Choroid plexus epithelial cell (primary cell): ENCODE measurements around the gene SNAP25.

Source experiments
- DNase-seq: peaks from one replicate; pipeline ENCODE4 v3.0.0-alpha.2; 2010; ENCODE audit warnings: low read depth
- H3K4me3 ChIP-seq: 2 replicates; pipeline ENCODE4 v1.5.1; 2011; ENCODE audit warnings: low read depth, mild to moderate bottlenecking, control low read depth, low read length, moderate library complexity
- TF ChIP-seq, protein P1 (sequence below): conservative IDR thresholded peaks from 2 replicates; pipeline ENCODE4 v1.5.1; 2011; ENCODE audit warnings: low read depth, mild to moderate bottlenecking, control low read depth, inconsistent platforms, low read length, moderate library complexity

SNAP25 gene

DNA sequence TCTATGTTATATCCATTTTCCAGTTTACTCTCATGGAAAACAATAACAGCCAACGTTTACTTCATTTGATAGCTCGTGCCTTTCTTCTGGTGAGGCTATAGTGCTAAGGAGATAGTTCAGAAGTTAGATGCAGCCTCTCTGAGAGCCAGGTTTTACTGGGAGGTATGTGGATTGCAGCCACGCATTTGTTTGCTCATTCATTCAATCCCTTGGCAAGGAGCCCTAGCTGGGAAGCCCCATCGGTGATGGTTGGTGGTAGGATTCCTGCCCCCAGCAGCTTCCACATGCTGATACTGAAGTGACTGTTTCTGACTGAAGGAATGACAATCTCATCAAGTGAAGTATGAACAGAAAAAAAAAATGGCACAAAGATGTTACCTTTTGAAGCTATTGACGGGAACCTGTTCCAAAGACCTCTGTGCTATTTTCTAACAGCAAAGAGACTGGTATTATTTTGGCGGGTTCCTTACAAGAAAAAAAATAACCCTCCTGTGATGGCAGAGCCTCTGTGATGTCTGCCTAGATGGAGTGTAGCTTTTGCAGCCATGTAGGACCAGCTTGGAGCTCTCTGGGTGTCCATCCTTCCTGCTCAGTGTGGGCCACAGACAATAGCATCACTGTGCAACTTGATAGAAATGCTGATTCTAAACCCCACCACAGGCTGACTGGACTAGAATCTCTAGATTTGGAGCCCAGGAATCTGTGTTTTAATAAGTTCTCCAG, 30.6 kb downstream of the SNAP25 start:
- no peak overlapping the region for H3K4me3 ChIP-seq
- peak; percentile 43 for DNase-seq
- TF ChIP-seq, protein P1, sequence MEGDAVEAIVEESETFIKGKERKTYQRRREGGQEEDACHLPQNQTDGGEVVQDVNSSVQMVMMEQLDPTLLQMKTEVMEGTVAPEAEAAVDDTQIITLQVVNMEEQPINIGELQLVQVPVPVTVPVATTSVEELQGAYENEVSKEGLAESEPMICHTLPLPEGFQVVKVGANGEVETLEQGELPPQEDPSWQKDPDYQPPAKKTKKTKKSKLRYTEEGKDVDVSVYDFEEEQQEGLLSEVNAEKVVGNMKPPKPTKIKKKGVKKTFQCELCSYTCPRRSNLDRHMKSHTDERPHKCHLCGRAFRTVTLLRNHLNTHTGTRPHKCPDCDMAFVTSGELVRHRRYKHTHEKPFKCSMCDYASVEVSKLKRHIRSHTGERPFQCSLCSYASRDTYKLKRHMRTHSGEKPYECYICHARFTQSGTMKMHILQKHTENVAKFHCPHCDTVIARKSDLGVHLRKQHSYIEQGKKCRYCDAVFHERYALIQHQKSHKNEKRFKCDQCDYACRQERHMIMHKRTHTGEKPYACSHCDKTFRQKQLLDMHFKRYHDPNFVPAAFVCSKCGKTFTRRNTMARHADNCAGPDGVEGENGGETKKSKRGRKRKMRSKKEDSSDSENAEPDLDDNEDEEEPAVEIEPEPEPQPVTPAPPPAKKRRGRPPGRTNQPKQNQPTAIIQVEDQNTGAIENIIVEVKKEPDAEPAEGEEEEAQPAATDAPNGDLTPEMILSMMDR, result no peak

DNA sequence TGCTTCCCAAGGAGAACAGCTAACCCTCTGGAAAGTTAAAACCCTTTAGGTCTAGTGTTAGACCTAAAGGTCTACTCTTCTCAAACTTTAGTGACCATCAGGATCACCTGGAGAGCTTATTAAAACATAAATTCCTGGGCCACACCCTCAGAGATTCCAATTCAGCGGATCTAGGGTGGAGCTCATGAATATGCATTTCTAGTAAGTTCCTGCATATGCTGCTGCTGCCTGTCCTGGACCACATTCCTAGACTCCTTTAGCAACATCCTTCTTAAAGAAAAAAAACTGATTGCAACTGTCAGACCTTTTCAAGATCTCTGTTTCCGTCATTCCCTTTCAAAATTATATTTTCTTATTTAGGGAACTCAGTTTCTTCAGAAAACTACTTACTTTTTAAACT, 31.2 kb downstream of the SNAP25 start:
- H3K4me3 ChIP-seq, result no peak overlapping the region
- DNase-seq, result no peak
- TF ChIP-seq, protein P1, result no peak

DNA sequence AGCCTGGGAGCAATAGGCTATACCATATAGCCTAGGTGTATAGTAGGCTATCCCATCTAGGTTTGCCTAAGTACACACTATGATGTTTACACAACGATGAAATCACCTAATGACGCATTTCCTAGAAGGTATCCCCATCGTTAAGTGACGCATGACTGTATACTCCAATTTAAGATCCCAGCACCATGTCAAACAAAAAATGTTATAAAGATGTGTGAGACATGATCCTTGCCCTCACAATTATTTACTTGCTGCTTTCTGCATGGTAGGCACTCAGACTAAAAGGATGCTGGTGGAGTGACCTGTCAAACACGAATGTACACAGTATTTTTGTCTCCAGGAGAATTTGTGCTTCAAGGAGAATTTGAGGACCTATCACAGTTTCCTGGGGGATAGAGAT, 32.3 kb downstream of the SNAP25 start:
- DNase-seq, result no peak
- TF ChIP-seq, protein P1, result no peak
- H3K4me3 ChIP-seq, result no peak overlapping the region

DNA sequence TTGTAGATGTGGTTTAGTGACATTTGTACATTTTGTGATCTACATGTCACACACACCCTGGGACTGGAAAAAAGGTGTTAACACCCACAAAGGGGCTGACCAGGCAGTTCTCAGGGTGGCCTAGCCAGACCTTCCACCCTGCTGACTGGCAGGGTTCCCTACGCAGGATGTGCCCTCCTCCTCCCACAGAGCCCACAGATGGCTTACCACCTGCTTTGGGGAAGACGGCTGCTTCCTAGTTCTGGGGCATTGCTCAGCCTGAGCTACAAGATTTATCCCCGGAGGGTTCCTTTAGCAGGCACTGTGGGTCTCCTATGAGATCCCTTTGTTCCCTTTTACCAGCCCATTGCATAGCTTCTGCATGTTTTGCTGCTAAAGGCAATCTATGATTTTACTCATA, 35.1 kb downstream of the SNAP25 start:
- TF ChIP-seq, protein P1, result no peak
- DNase-seq, result no peak
- H3K4me3 ChIP-seq, result no peak overlapping the region

DNA sequence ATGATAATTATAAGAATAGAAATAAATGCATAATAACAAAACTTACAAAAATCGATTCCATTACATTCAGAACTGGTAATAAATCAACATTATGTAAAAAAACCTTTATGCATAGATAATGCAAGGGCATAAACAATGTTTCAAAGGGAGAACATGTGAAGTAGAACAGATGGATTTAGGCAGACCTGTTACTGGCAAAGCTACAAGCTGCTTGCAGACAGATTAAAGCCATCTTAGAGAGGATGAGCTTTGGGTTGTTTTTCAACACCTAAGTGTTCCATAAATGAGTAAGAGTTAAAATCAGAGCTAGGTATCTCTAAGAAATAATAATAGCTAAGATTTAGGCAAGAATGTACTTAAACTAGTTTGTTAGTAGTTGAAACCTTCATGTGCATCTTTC, 37.2 kb downstream of the SNAP25 start:
- TF ChIP-seq, protein P1, result no peak

DNA sequence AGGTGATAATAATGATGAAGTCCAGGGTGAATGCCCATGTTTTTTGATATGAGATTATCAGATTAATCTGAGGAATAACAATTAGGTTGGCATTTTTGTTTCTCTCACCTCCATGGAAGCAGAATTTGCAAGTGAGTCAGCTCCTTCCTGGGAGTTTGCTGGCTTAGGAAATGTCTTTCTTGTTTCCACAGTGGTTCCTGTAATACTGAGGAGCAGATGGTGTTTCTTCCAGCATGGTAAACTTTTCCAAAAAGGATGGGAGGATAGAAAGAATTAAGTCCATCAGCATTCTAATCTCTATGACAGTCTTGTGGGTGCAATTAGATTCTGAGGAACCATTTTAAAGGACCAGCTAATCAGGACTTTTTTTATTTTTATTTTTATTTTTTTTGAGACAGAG, 40.5 kb downstream of the SNAP25 start:
- DNase-seq, result no peak
- no peak overlapping the region for H3K4me3 ChIP-seq
- TF ChIP-seq, protein P1, result no peak

More for the DNA sequence above, 37.2 kb downstream of the SNAP25 start:
- DNase-seq, result no peak
- H3K4me3 ChIP-seq, result no peak overlapping the region

DNA sequence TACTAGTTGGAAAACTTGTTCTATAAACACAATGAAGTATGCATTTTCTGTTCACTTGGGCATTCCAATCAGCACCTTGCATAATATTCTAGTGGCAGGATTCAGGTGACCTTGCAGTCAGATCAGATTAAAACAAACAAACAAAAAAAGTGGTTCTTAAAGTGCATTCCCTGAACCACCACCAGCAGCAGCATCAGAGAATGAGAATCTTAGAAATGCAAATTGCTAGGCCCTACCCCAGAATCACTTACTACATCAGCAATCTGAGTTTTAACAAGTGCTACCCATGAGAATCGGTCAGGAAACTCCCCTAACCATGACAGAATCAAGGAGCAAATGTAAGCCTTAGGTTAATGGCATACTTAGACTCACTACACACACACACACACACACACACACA, 41.7 kb downstream of the SNAP25 start:
- peak; percentile 12 for DNase-seq
- TF ChIP-seq, protein P1, result no peak
- H3K4me3 ChIP-seq, result no peak overlapping the region
